Skeletal muscle tissue (tissue), 5 donors: Measurements from ENCODE around the gene RMND1. TPM values are rescaled to one million over a fixed set of nuclear protein-coding genes. Genes with fewer than 3 reads are reported as not detected.
"Not testable (repeated sequence)": the region's sequence is repeated elsewhere in the genome, so short reads cannot be mapped to it uniquely, and the experiment has no call there.

Source experiments
- H3K27ac ChIP-seq: one replicate; pipeline ENCODE4 v1.7.0; 2013; ENCODE audit warnings: mild to moderate bottlenecking, low read depth, low read length, inconsistent platforms
- H3K27me3 ChIP-seq, 3 donors: one replicate each; pipeline ENCODE4 v1.7.0; 2013; ENCODE audit warnings: low read length in 3 of 3; ENCODE audit not compliant: control insufficient read depth in 3 of 3, insufficient read depth in 3 of 3
- H3K36me3 ChIP-seq, 3 donors: one replicate each; pipeline ENCODE4 v1.7.0; 2013; ENCODE audit warnings: low read length in 3 of 3; ENCODE audit not compliant: control insufficient read depth in 3 of 3, insufficient read depth in 3 of 3
- H3K4me1 ChIP-seq, 3 donors: one replicate each; pipeline ENCODE4 v1.7.0; 2013; ENCODE audit warnings: low read length in 3 of 3, mild to moderate bottlenecking in 3 of 3; ENCODE audit not compliant: control insufficient read depth in 3 of 3, insufficient read depth in 3 of 3
- H3K4me3 ChIP-seq, 3 donors: one replicate each; pipeline ENCODE4 v1.7.0; 2013; ENCODE audit warnings: low read length in 3 of 3
- H3K9ac ChIP-seq, 3 donors: one replicate each; pipeline ENCODE4 v1.7.0; 2013; ENCODE audit warnings: low read length in 3 of 3, mild to moderate bottlenecking in 3 of 3, moderate library complexity in 2 of 3, low read depth in 1 of 3
- H3K9me3 ChIP-seq, 3 donors: one replicate each; pipeline ENCODE4 v1.7.0; 2013; ENCODE audit warnings: low read length in 3 of 3; ENCODE audit not compliant: control insufficient read depth in 3 of 3
- small RNA-seq: library from RNA; depleted of rRNA; stranded (forward); fragments of <200 nt; gene quantifications from one replicate; pipeline ENCODE3, GENCODE V24; 2014
- total RNA-seq: library from RNA; depleted of rRNA; stranded (reverse); fragments of >200 nt; gene quantifications from one replicate; pipeline ENCODE4 v1.2.3, GENCODE V29; 2014
- donor health status: Osteomylitis.

Gene RMND1
- total RNA-seq, 1 donor from 2014 or later: 30.8 TPM

- Histone ChIP-seq H3K36me3 (peaks cover 11 to 23% (median 13%) of the 10 kb centered on the region in 3 donors), H3K4me1 (no peaks in the 10 kb centered on the region), H3K9ac (no peak overlapping the region), H3K27ac (no peak overlapping the region), H3K4me3 (no peak overlapping the region), H3K27me3 (no peaks in the 10 kb centered on the region), H3K9me3 (no peaks in the 10 kb centered on the region)
Observed at GRCh38 chr6:151359486-151359885, 92.4 kb downstream of the RMND1 start.

GRCh38 chr6:151358475-151358874 lies 93.5 kb downstream of the RMND1 start:
- H3K9me3 ChIP-seq: no peaks in the 10 kb centered on the region
- peaks cover 11 to 23% (median 13%) of the 10 kb centered on the region in 3 donors for H3K36me3 ChIP-seq
- H3K4me1 ChIP-seq: no peaks in the 10 kb centered on the region
- no peak overlapping the region for H3K4me3 ChIP-seq
- H3K27ac ChIP-seq: no peak overlapping the region
- no peak overlapping the region for H3K9ac ChIP-seq
- H3K27me3 ChIP-seq: no peaks in the 10 kb centered on the region

GRCh38 chr6:151357758-151358436 lies 94.0 kb downstream of the RMND1 start:
- H3K4me1 ChIP-seq: no peaks in the 10 kb centered on the region
- H3K36me3 ChIP-seq: peaks cover 11 to 19% (median 13%) of the 10 kb centered on the region in 3 donors
- no peaks in the 10 kb centered on the region for H3K27me3 ChIP-seq
- no peak overlapping the region for H3K9ac ChIP-seq
- no peak overlapping the region for H3K27ac ChIP-seq
- H3K9me3 ChIP-seq: no peaks in the 10 kb centered on the region
- no peak overlapping the region for H3K4me3 ChIP-seq

GRCh38 chr6:151356983-151357382 lies 94.9 kb downstream of the RMND1 start:
- not testable (repeated sequence) for H3K27ac ChIP-seq, H3K9ac ChIP-seq, H3K4me1 ChIP-seq, H3K4me3 ChIP-seq, H3K27me3 ChIP-seq, H3K9me3 ChIP-seq
- H3K36me3 ChIP-seq: peaks cover 10 to 11% (median 10%) of the 10 kb centered on the region in 3 donors

Small RNAs within 50 kb of the gene (small RNA-seq; reads per million reads assigned to genes)
- not detected for gene RF00019

Other genes with a start within 250 kb of the RMND1 start
- gene AKAP12, start 212.2 kb downstream of the RMND1 start, total RNA-seq: 99.7 TPM
- gene ZBTB2, start 60.6 kb downstream of the RMND1 start, total RNA-seq: 5.7 TPM
- 1.0 TPM for gene CCDC170, start 41.9 kb upstream of the RMND1 start, total RNA-seq